Cardiac muscle cell (in vitro differentiated cells and primary cell): ENCODE measurements around the gene HECW1. TPM values are rescaled to one million over a fixed set of nuclear protein-coding genes. Genes with fewer than 3 reads are reported as not detected.
"Not testable (repeated sequence)": the region's sequence is repeated elsewhere in the genome, so short reads cannot be mapped to it uniquely, and the experiment has no call there.

ENCODE experiments used
- DNase-seq, 2 donors: peaks; one replicate each; pipeline versions ENCODE4 v3.0.0 to v3.0.0-alpha.2; 2010 to 2017; ENCODE audit warnings: low read depth in 1 of 2, low spot score in 1 of 2
- H3K27ac ChIP-seq: fragments of 200-600 bp; sonication (generic); 2 replicates; pipeline ENCODE4 v1.5.1; 2016
- H3K27me3 ChIP-seq: fragments of 200-600 bp; sonication (generic); 2 replicates; pipeline ENCODE4 v1.6.0; 2016; ENCODE audit warnings: control low read depth
- H3K36me3 ChIP-seq: fragments of 200-600 bp; sonication (generic); 2 replicates; pipeline ENCODE4 v1.5.1; 2016; ENCODE audit warnings: control low read depth
- H3K4me1 ChIP-seq: fragments of 200-600 bp; sonication (generic); 2 replicates; pipeline ENCODE4 v1.8.1; 2017; ENCODE audit warnings: low read depth, mild to moderate bottlenecking, mixed run types
- H3K4me3 ChIP-seq: fragments of 200-600 bp; sonication (generic); 2 replicates; pipeline ENCODE4 v1.5.1; 2016; ENCODE audit warnings: mild to moderate bottlenecking
- H3K9me3 ChIP-seq: fragments of 200-600 bp; sonication (generic); 2 replicates; pipeline ENCODE4 v1.5.1; 2017; ENCODE audit warnings: low read depth, mild to moderate bottlenecking, control low read depth
- CTCF ChIP-seq: IDR thresholded peaks from 2 replicates; pipeline ENCODE4 v1.5.1; 2012; ENCODE audit warnings: low read depth, mild to moderate bottlenecking, low read length
- polyA plus RNA-seq: library from polyadenylated mRNA; unstranded; fragments of >200 nt; fragmentation: Nextera tagmentation; extraction: Ambion mirVana; gene quantifications from 2 replicates; pipeline ENCODE4 v1.2.1, GENCODE V29; 2016
- total RNA-seq: library from RNA; depleted of rRNA; stranded (reverse); fragments of >200 nt; gene quantifications from 2 replicates; pipeline ENCODE4 v1.2.3, GENCODE V29; 2016

The HECW1 gene
- total and polyA plus RNA-seq, 2 experiments from 2014 or later, result 0.06 to 0.13 TPM

GRCh38 chr7:43130347-43130746 lies 17.9 kb downstream of the HECW1 start:
- no peaks in the 10 kb centered on the region for H3K4me1 ChIP-seq
- TF ChIP-seq CTCF, result no peak
- no peaks in the 10 kb centered on the region for H3K36me3 ChIP-seq
- H3K4me3 ChIP-seq, result no peak overlapping the region
- H3K27me3 ChIP-seq, result no peaks in the 10 kb centered on the region
- no peak for DNase-seq
- no peak overlapping the region for H3K27ac ChIP-seq
- no peaks in the 10 kb centered on the region for H3K9me3 ChIP-seq

DNA sequence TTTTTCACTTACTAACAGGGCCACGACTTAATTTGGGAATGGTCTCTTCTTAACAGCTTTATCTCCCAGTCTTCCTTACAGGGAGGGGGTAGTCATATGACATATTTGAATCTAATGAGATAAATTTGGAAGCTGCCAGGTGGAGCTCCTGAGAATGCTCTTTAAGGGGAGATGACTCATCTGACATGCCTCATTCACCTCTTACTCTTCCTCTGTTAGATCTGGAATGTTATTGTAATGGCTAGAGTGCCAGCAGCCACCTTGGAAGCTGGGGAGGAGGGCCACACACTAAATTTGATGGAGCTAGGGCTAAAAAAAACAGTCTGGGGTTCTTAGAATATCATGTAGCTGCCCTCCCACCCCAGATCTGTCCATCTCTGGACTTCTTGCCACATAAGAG lies 22.7 kb downstream of the HECW1 start:
- Histone ChIP-seq H3K36me3 (no peaks in the 10 kb centered on the region), H3K9me3 (no peaks in the 10 kb centered on the region), H3K4me3 (no peak overlapping the region), H3K27me3 (no peaks in the 10 kb centered on the region), H3K27ac (no peak overlapping the region), H3K4me1 (no peaks in the 10 kb centered on the region)
- no peak for TF ChIP-seq CTCF
- no peak for DNase-seq

DNA sequence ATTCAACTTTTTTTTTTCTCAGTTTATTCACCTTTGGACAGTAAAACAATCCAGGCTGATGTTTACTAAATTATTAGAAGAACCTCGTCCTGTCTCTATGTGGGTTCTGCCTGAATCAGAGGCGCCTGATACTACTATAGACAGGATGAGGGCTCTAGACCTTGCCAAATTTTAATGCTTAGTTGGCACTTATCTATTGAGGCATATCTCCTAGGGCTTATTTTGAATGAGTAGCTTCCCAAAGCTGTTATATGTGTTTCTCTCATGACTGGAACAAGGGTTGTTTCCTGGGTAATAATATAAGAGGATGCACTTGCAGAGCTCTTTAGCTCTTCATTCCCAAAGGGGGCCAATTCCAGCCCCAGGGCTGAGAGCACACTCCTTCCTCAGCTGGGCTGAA lies 23.6 kb downstream of the HECW1 start:
- no peak overlapping the region for H3K4me3 ChIP-seq
- no peaks in the 10 kb centered on the region for H3K36me3 ChIP-seq
- no peaks in the 10 kb centered on the region for H3K27me3 ChIP-seq
- no peaks in the 10 kb centered on the region for H3K4me1 ChIP-seq
- no peak for TF ChIP-seq CTCF
- no peaks in the 10 kb centered on the region for H3K9me3 ChIP-seq
- H3K27ac ChIP-seq, result no peak overlapping the region
- DNase-seq, result no peak

DNA sequence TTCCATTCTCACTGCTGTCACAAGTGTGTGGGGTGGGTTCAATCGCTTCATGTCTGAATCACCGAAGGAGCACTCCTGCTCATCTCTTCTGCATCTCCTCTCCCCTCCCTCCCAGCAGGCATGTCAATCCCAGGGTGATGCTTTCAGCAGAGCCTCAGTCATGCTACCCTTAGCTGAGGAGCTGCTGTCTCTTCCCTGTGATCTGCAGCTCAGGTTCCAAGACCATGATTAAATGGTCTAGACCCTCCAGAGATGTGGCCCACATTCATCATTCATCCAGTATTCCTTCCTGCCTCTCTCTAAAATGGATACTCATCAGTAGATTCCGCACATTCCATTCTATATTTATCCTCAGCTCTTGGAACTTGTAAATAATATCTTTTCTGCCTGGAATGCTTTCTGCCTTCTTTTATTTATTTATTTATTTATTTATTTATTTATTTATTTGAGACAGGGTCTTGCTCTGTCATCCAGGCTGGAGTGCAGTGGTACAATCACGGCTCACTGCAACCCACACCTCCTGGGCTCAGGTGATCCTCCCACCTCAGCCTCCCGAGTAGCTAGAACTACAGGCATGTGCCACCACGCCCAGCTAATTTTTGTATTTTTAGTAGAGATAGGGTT lies 24.8 kb downstream of the HECW1 start:
- not testable (repeated sequence) for H3K27me3 ChIP-seq, H3K4me1 ChIP-seq
- peak in 1 of 2 donors; percentile 33 for DNase-seq

GRCh38 chr7:43137811-43138210 lies 25.4 kb downstream of the HECW1 start:
- H3K36me3 ChIP-seq, result no peaks in the 10 kb centered on the region
- no peak overlapping the region for H3K27ac ChIP-seq
- no peaks in the 10 kb centered on the region for H3K4me1 ChIP-seq
- no peak overlapping the region for H3K4me3 ChIP-seq
- H3K9me3 ChIP-seq, result no peaks in the 10 kb centered on the region
- H3K27me3 ChIP-seq, result no peaks in the 10 kb centered on the region
- TF ChIP-seq CTCF, result no peak
- DNase-seq, result no peak

More for the DNA sequence above, 24.8 kb downstream of the HECW1 start:
- not testable (repeated sequence) for H3K4me3 ChIP-seq, H3K36me3 ChIP-seq, H3K9me3 ChIP-seq, H3K27ac ChIP-seq

DNA sequence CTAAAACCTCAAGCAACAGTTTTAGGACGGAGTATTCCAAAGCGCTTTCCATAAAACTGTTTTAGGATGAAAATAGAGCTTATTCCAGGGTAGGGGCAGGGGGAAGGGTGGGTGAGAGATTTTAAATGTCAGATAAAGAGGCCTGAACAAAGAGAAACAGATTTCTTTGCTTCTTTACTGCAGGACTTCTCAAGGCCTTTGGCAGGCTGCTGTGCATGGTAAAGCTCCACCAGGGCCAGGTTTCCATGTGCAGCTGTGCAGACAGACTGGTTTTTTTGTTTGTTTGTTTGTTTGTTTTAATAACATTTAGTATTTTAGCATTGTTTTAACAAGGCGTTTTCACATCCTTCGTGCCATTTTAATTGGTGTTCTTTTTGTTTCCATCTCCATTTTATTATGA lies 26.3 kb downstream of the HECW1 start:
- no peak overlapping the region for H3K27ac ChIP-seq
- H3K9me3 ChIP-seq, result no peaks in the 10 kb centered on the region
- no peak for TF ChIP-seq CTCF
- no peaks in the 10 kb centered on the region for H3K4me1 ChIP-seq
- DNase-seq, result no peak
- no peak overlapping the region for H3K4me3 ChIP-seq
- no peaks in the 10 kb centered on the region for H3K27me3 ChIP-seq
- H3K36me3 ChIP-seq, result no peaks in the 10 kb centered on the region
